Omental fat pad (tissue), 4 donors: Measurements from ENCODE around the gene LTBP4. TPM values are rescaled to one million over a fixed set of nuclear protein-coding genes. Genes with fewer than 3 reads are reported as not detected.

Experiments used
- ATAC-seq: fragments of 150-250 bp; one replicate; pipeline ENCODE4 v1.9.1; 2016; ENCODE audit warnings: mild to moderate bottlenecking, moderate library complexity; ENCODE audit not compliant: low FRiP score
- DNase-seq: peaks from one replicate; pipeline ENCODE4 v3.0.0-alpha.2; 2019; ENCODE audit warnings: low spot score
- CTCF ChIP-seq, 3 donors: fragments of 450-650 bp; IDR thresholded peaks; one replicate each; pipeline ENCODE4 v1.5.1; 2016 to 2017; ENCODE audit warnings: antibody characterized with exemption in 3 of 3, mild to moderate bottlenecking in 3 of 3, moderate library complexity in 2 of 3
- total RNA-seq, 4 donors: library from RNA; depleted of rRNA; stranded (reverse); fragments of >200 nt; gene quantifications; one replicate each; pipeline ENCODE4 v1.1.0, GENCODE V29; 2016

Gene LTBP4
- total RNA-seq, 4 donors from 2014 or later = 73.5 to 197 (median 114) TPM

- no peak for DNase-seq
- no peak for TF ChIP-seq CTCF (IDR thresholded peaks at IDR 0.05)
- no peak for ATAC-seq
These were observed 70.2 kb downstream of the LTBP4 start for GRCh38 chr19:40671404-40671803.

- ATAC-seq = no peak
- no peak for TF ChIP-seq CTCF (IDR thresholded peaks at IDR 0.05)
- no peak for DNase-seq
These were observed 70.9 kb downstream of the LTBP4 start for GRCh38 chr19:40672038-40672437.

GRCh38 chr19:40672573-40673299, 71.6 kb downstream of the LTBP4 start:
- ATAC-seq = no peak

GRCh38 chr19:40673397-40673796, 72.2 kb downstream of the LTBP4 start:
- no peak for TF ChIP-seq CTCF (IDR thresholded peaks at IDR 0.05)
- DNase-seq = no peak
- ATAC-seq = no peak

More at GRCh38 chr19:40672573-40673299, 71.6 kb downstream of the LTBP4 start:
- TF ChIP-seq CTCF (IDR thresholded peaks at IDR 0.05) = no peak
- no peak for DNase-seq

GRCh38 chr19:40674291-40674690, 73.1 kb downstream of the LTBP4 start:
- DNase-seq (no peak), ATAC-seq (no peak)
- TF ChIP-seq CTCF (IDR thresholded peaks at IDR 0.05) = no peak

- DNase-seq (no peak), ATAC-seq (no peak)
- no peak for TF ChIP-seq CTCF (IDR thresholded peaks at IDR 0.05)
These were observed 76.0 kb downstream of the LTBP4 start for GRCh38 chr19:40677156-40677555.

Other genes starting within 250 kb of the LTBP4 start
- 1 to 10 TPM in 1 of 4 donors, under 1 TPM in 1, not detected in 2; 0.24 to 2.2 TPM for gene HIPK4, start 211.2 kb upstream of the LTBP4 start, total RNA-seq
- gene PRX, start 188.0 kb upstream of the LTBP4 start, total RNA-seq = 1 to 10 TPM; 2.2 to 6.1 (median 4.3) TPM
- 10 to 100 TPM; 18.9 to 80.9 (median 37.7) TPM for gene SERTAD1, start 175.4 kb upstream of the LTBP4 start, total RNA-seq
- 10 to 100 TPM; 18.5 to 37.3 (median 23.7) TPM for gene SERTAD3, start 157.0 kb upstream of the LTBP4 start, total RNA-seq
- 100 to 1,000 TPM; 240 to 419 (median 329) TPM for gene BLVRB, start 135.6 kb upstream of the LTBP4 start, total RNA-seq
- gene SPTBN4, start 134.4 kb upstream of the LTBP4 start, total RNA-seq = 1 to 10 TPM; 1.4 to 3.2 (median 3.0) TPM
- gene SHKBP1, start 24.5 kb upstream of the LTBP4 start, total RNA-seq = 10 to 100 TPM; 37.0 to 87.5 (median 47.8) TPM
- 100 to 1,000 TPM in 1 of 4 donors, 10 to 100 TPM in 3; 38.2 to 143 (median 45.3) TPM for gene NUMBL, start 89.3 kb downstream of the LTBP4 start, total RNA-seq
- gene COQ8B, start 115.5 kb downstream of the LTBP4 start, total RNA-seq = 10 to 100 TPM; 22.1 to 38.8 (median 28.1) TPM
- gene ITPKC, start 115.7 kb downstream of the LTBP4 start, total RNA-seq = 100 to 1,000 TPM in 2 of 4 donors, 10 to 100 TPM in 2; 39.3 to 118 (median 91.9) TPM
- 1 to 10 TPM; 3.2 to 3.8 (median 3.5) TPM for gene ACTMAP, start 149.1 kb downstream of the LTBP4 start, total RNA-seq
- gene SNRPA, start 149.8 kb downstream of the LTBP4 start, total RNA-seq = 10 to 100 TPM; 34.8 to 46.8 (median 41.0) TPM
- gene MIA, start 174.2 kb downstream of the LTBP4 start, total RNA-seq = not detected
- gene RAB4B, start 176.9 kb downstream of the LTBP4 start, total RNA-seq = 10 to 100 TPM; 20.0 to 37.0 (median 21.7) TPM
- 100 to 1,000 TPM in 2 of 4 donors, 10 to 100 TPM in 2; 91.6 to 107 (median 101) TPM for gene EGLN2, start 197.8 kb downstream of the LTBP4 start, total RNA-seq
- under 1 TPM in 1 of 4 donors, not detected in 3; 0.36 TPM for gene CYP2A6, start 249.1 kb downstream of the LTBP4 start, total RNA-seq